NCI-H510A treated with DMSO at 0.1 percent for 48 hours (cell line): ENCODE data around the gene PGC.

Experiments used
- DNase-seq: peaks from one replicate; lab custom pipeline; 2025; lab: John Stamatoyannopoulos, UW

PGC gene

DNA sequence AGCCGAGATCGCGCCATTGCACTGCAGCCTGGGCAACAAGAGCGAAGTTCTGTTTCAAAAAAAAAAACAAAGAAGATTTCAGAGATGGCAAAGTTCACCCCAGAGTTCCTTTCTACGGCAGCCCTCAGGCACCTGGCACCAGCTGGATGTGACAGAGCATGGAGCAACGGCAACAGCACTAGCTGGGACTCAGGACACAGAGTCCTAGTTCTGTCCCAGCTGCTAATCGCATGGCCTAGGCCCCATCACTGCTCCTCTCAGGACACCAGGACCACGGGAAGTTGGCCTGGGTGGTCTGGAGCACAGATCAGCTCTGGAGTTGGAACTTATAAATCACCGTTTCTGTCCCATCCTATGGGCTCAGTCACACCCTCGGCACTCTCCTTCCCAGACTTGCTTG lies 1.1 kb downstream of the PGC start:
- DNase-seq: no peak

DNA sequence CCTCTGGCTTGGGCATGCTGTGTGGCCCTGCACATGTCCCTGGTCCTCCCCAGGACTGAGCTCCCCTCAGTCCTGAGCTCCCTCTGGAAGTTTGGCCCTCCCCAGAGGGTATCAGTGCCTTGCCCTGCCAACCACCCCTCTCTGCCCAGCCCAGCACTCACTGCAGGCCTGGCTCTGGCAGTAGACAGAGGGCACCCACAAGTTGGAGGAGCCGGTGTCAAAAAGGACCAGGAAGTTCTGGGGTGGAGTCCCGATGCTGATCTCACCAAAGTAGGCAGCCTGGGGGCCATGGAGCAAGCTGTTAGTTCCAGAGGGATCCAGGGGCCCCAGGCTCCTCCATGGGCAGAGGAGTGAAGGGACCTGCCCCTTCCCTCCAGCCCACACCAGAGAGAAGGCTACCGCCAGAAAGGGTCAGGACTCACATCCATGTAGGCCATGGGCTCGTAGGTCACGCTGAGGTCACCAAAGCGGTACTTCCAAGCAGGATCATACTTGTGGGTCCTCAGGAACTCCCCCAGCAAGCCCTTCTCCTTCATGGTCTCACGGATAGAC lies 2.9 kb downstream of the PGC start:
- no peak for DNase-seq

DNA sequence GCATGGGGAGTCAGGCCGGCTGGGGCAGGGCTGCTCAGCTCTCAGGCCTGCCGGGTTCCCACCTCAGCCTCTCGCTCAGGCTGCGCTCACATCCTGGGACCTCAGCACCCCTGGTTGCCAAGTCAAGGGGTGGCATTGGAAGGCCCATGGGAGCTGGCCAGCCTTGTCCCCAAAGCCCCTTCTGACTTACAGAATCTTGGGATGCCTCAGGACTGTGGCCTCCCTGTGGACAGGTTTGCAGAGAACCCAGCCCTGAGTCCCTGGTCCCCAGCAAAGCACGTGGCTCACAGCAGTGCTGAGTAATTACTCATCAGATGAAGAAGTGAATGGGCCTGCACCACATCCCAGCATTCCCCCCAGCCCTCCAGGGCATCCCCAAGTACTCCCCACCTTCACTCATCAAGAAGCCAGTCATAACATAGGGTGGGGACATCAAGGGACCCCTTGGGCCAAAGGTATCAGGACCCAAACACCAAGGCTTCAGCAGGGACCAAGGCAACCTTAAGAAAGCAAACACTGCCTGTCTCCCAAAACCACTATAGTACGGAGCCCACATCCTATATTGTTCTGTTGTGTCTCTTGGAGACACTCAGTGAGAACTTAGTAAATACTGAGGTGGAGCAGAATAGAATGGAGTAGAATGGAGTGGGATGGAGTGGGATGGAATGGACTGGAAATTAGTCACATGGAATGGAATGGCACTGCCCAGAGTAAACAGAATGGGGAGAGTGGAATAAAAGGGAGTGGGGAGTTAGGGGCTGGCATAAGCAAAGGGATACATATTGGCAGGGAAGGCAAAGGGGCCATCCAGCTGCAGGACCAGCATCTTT lies 3.6 kb downstream of the PGC start:
- no peak for DNase-seq

DNA sequence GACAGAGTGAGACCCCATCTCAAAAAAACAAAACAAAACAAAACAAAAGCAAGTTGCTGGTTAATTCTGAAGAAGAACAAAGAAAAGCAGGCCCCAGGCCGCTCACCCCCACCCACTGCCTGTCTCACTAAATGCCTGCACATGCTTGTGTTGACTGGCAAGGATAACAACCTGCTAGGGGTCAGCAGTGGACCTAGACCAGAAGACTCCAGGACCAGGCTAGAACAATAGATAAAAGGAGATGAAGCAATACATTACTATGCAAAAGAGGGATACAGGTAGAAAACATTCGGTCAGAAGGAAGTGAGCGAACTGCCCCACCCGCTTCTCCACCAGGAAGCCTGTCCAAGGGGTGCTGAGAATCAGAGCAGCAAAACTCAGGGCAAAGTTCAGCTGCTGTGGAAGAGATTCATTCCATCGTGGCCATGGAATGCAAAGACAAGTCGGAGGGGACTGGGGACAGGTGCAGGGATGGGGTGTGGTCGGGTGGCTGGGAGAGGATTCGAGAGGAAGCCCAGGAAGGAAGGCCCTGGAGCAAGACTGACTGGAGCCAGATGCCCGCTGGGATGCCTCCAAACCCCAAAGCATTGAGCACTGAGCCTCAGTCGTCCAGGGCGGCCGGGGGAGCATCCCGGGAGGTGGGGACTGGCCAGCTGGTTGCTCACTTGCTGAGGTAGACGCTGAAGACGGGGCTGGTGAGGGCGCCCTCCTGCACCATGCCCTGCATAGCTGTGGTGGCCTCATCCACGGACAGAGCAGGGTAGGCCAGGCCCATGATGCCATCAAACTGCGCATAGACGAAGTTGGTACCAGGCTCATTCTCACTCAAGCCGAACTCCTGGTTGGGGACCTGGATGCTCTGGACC lies 5.3 kb downstream of the PGC start:
- no peak for DNase-seq

DNA sequence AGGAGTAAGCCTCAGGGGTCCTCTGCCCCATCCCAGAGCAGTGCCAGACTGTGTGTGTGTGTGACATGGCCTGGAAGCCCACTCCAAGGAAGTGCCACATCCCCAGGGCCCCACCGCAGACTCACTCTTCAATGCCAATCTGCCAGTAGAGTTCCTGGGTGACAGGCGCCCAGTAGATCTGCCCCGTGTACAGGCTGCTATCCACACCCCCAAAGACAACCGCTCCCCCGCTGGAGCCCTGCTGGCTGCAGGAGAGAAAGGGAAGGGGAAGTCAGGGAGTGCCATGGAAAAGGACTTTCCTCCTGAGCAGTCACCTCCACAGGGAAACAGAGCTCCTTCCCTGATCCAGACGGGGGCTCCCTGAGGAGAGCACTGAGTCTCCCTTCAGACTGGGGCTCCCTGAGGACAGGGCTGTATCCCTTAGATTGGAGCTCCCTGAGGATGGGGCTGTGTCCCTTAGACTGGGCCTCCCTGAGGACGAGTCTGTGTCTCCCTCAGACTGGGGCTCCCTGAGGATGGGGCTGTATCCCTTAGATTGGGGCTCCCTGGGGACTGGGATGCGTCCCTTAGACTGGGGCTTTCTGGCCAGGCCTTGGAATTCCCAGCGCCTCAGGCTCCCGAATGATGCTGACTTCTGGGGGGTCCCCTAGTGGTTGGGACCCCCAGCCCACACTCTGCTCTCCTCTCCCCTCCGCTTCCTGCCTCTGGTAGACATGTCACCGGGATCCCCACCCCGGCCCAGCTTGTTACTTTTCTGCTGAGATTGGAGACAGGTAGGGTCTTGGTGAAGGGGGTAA lies 6.6 kb downstream of the PGC start:
- no peak for DNase-seq

DNA sequence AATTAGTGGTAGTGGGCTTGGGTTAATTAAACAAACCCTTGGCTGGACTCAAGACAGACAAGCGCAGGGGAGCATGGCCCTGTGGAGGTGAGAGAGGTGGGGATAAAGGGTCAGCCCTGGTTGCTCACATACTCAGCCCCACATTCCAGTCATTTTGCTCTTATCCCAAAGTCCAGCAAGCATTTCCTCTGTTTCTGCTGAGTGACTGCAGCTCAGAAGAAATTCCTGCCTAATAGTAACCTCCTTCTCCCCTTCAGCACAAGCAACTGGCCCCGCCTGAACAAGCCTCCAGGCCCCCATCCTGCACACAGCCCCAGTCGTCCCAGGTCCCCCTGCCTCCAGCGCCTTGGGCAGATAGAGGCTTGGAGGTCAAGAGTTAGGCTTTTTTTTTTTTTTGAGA lies 8.2 kb downstream of the PGC start:
- no peak for DNase-seq

DNA sequence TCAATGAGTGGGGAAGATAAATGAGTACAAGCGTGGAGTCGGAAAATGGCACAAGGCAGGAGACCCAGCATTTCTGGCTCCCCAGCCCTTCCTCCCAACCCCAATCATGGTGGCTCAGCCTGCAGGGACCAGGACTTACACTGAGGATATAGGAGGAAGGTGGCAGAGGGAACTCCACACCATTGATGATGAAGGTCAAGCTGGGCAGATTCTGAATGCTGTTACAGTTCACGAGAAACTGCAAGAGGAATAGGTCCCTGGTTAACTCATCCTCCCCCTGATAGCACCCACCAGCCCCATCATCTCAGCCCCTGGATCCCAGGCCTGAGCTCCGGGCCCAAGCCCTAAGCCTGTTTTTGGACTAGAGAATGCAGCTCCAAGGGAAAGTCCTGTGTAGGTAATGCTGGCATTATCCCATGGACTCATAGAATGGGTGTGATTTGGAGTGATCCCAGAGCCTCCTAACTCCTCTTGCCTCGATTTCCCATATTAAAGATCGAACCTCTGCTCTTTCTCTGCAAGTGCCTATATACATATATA lies 9.5 kb downstream of the PGC start:
- DNase-seq: no peak

DNA sequence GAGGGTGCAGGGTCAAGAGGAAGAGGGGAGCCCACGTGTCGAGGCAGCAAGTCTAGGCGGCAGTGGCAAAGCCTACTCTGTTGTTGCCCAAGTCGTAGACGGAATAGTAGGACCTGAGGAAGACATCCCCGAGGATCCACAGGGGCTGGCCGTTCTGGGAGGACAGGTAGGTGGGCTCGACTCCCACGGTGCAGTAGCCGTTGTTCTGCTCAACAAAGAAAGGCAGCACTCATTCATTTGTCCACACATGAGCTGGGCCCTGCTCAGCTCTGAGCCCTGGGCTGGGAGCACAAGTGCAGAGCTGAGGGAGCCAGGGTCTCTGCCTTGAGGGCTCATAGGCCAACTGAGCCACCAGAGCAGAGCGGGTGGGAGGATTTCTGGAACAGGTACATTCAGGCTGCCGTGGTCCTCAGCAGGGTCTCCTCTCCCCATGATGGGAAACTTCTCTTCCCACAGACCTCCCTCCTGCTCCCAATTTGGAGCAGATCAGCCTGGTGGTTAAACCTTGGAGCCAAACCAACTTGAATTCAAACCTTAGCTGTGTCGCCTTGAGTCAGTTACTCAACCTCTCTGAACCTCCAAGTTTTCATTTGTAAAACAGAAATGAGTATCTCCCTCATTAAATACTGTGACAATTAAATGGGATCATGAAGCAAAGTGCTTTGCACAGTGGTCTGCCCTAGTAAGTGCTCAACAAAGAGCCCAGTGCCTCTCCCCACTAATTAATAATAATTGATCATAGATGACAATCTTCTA lies 10.2 kb downstream of the PGC start:
- no peak for DNase-seq

DNA sequence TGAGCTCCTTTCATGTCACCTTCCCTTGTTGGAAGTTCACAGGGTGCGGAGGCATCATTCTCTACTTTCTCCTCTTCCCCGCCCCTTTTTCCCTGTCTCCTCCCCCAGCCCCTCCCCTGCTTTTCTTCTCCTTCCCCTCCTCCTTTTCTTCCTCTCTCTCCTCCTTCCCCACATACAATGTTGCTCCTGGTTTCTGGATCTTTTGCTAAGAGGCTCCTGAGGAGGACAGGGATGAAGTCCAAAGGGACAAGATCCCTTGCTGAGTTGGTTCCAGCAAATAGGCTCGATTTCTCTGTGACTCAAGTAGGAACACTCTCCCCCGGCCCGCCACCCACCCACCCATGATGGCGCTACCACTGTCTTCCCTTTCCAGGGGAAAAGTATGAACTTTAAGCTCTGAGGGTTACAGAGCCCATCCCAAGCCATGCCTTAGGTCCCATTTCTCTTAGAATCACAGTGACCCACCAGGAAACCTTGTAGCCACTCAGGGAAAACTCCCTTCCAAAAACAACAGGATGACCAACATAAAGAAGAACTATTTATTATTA lies 10.9 kb downstream of the PGC start:
- no peak for DNase-seq

DNA sequence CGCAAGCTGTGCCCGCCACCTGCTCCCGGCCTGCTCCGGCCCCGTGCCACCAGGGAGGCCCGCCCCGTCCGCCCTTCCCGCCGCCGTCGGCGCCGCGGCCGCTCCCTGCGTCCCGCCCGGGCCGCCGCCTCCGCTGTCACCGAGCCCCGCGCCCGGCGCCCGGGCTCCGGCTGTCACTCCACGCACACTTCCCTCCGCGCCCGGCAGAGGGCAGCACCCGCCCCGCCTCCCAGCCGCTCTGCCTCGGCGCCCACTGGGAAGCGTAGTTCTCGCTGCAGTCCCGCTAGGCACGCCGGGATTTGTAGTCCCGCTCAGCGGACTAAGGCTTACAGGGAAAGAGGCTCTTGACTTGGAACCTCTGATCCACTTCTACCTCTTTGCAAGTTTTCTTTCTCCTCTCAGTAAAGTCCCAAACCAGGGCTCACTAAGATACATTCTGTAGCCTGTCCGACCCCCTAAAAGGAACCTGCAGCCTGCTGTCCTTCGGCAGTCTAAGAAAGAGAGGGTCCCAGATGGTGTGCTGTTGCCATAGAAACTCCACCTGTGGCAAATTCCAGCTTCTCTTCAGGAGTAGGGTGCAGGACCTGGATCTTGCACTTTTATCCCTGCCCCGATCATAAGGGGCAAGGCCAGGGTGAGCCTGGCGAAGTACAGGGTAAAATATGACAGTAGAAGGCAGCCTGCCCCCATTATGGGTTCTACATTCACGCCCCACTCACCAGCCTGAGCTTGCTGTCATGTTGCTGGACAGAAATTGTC lies 11.6 kb downstream of the PGC start, which contains the start of gene TFEB:
TFEB (minus strand) TSS at position 182 of the 759 bp plus-strand sequence. CDS start 44,395 bp downstream, outside the sequence.
- DNase-seq: peak; percentile 92

DNA sequence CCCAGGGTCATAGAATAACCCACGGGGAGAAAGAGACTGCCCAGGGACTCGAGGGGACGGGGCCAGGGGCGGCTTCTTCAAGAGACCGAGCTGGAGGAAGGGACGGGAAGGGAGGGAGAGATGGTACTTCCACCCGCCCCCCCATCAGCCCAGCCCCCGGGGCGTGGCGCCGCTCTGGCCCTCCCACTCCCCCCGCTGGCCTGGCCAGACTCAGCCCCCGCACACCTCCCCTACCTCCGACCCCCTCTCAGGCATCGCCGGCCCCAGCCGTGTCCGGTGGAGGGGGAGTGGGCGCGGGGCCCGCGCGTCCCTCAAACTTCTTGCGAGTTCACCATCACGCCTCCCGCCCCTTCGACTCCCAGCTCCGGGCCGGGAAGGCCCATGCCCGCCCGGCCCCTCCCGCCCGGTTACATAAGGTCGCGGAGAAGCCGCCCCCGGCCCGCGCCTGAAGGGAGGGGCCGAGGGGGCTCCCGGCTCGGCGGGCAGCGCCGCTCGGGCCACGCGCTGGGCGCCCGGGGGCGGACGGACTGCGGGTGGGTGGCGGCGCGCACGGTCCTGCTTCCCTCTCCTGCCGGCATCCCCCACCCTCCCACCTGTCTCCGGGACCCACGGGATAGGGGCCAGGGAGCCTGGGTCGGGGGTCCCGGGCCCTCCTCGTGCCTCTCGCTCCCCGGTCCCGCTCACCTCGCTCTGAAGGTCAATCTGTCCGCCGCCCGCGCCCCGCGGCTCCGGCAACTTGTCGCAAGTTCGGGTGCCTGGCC lies 12.4 kb downstream of the PGC start:
- DNase-seq: peak; percentile 70

DNA sequence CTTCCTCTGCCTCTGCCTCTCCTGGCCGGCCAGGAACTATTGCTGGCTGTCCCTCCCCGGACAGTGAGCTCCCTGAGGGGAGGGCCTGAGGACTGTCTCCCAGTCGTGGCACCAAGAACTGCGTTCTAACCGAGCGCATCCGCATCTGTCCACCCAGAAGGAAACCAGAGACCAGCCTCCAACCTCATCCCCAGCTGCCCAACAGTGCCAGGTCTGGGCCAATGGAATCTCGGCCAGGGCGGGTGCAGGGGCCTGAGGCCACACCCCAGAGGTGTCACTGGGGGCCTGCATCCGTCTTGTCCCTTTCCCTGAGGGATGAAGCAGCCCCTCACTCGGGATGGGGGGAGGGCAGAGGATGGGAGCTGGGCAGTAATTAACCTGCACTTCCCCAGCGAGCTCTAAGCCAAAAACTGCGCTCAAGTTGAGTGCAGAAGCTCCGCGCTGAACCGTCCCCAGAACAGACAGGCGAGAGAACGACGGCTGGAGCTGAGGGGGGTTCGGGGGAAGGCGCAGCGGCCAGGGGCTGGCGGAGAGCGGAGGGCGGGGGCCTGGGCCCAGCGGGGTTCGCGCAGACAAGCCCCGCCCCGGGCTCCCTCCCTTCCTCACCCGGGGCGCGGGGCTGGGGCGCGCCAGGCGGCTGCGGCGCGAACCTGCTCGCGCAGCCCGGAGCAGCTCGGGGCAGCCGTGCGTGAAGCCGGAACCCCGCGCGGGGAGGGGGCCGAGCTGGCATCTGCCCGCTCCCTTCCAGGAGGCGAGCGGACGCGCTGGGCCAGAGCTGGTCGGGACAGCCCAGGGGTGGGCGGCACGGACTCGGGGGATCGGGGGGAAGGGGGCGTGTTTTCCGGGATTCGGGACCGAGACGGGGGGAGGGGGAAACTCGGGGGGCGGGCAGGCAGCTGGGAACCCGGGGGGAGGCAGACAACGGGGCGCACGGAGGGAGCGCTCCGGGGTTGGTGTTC lies 13.2 kb downstream of the PGC start:
- DNase-seq: peak; percentile 98

DNA sequence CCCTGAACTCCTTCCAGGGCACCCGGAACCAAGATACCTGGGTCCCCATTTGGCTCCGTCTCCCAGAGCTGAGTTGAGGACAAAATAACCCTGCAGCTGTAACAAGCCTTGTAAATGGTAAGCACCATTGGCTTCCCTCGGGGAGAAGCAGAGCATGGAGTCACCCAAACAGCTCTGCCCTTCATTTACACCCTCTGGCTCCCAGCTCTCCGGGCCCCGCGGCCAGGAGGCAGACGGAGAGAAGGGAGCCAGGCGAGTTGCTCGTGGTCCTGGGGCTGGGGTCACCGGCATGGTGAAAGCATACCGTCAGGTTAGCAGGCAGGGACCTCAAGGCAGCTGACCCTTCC lies 13.9 kb downstream of the PGC start:
- no peak for DNase-seq

DNA sequence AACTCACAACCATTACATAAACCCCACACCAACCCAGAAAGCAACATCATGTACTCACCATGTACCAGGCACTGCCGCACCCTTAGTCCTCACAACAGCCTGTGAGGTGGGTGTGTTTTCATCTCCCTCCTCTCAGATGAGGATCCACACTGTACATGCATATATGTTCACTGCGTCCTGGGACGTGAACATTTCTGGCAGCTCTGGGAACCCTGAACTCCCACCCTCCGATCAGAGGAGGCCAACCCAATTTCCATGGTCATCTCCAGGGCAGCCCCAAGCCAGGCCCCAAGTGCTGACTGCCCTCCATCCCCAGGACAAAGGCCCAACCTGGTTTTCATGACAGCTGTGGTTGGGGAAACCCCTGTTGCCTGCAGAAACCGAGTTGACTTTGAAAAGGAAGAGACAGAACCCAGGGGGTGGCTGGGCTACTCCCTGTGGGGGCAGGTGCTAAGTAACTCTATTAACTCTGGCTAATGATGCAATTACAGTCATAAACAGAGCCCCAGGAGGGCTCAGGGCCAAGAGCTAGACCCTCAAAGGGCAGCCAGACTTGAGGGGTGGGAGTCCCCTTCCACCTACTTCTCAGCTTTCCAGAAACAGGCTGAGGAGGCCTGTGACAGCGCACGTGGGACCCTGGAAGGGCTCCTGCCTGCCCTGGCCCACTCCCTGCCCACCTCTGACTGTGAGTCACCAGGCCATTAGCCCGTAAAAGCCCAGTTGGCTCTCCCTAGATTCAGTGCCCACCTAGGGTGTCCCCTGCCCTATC lies 14.4 kb downstream of the PGC start:
- no peak for DNase-seq

DNA sequence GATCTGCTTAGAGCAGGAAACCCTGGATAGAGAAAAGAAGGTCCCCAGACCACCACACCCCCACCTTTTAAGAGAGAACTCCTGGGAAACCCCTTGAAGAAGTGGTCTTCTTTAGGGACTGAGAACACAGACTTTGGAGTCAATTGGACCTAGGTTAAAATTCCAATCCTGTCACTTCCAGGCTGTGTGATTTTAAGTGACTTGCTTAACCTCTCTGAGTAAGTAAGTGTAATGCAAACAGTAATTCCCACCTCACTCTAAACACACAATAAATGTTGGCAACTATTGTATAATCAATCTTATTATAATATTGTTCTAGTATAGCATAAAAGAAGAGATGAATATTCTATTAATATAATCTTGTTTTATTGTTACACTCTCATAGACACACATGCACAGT lies 15.0 kb downstream of the PGC start:
- no peak for DNase-seq

DNA sequence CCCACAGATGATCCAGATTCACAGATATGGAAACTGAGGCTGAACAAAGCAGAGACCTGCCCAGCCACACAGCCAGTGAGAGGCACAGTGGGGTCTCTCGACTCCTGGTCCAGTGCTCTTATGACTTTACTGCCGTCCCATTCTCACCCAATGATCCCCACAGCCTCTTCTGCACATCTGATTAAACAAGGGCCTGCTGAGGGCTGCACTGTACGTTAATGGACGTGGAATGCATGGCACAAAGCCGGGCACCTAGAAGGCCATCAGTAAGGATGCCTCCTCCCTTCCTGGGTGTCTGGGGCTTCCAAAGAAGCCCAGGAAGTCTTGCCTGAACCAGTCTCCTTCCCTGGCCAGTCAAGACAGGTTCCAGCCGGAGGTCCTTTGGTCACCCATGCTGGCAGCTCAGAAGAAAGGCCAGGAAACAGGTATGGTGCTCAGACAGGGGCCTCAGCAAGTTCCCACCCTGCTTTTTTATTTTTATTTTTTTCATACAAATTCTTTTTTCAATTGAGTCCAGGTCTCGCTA lies 15.6 kb downstream of the PGC start:
- DNase-seq: no peak
